Psoas muscle (tissue), 8 donors: ENCODE measurements around the gene ASTN2. TPM values are rescaled to one million over a fixed set of nuclear protein-coding genes. Genes with fewer than 3 reads are reported as not detected.

Experiments
- ATAC-seq, 4 donors: fragments of 200-7000 bp; cut with Tn5 transposase; one replicate each; pipeline ENCODE4 v1.9.1; 2020; ENCODE audit warnings: moderate library complexity in 3 of 4, mild to moderate bottlenecking in 2 of 4
- DNase-seq, 2 donors: peaks; one replicate each; pipeline ENCODE4 v3.0.0-alpha.2; 2020
- H3K27ac ChIP-seq: fragments of 200-600 bp; one replicate; pipeline ENCODE4 v1.8.0; 2022
- H3K27me3 ChIP-seq, 3 donors: fragments of 200-600 bp in 1 of 3; one replicate each; pipeline versions ENCODE4 v1.6.1 to v1.8.0; 2013 to 2022; ENCODE audit warnings: low read length in 2 of 3, mild to moderate bottlenecking in 2 of 3, moderate library complexity in 1 of 3; ENCODE audit not compliant: insufficient read depth in 3 of 3
- H3K36me3 ChIP-seq, 2 donors: fragments of 200-600 bp in 1 of 2; one replicate each; pipeline versions ENCODE4 v1.6.1 to v1.8.0; 2013 to 2022; ENCODE audit warnings: low read depth in 1 of 2, mild to moderate bottlenecking in 1 of 2, moderate library complexity in 1 of 2; ENCODE audit not compliant: insufficient read depth in 1 of 2
- H3K4me1 ChIP-seq: fragments of 200-600 bp; one replicate; pipeline ENCODE4 v1.8.0; 2022
- H3K4me3 ChIP-seq: fragments of 200-600 bp; one replicate; pipeline ENCODE4 v1.8.0; 2022; ENCODE audit warnings: mild to moderate bottlenecking
- H3K9me3 ChIP-seq: fragments of 200-600 bp; one replicate; pipeline ENCODE4 v1.8.0; 2022
- CTCF ChIP-seq: fragments of 200-600 bp; IDR thresholded peaks from one replicate; pipeline ENCODE4 v1.8.0; 2022; ENCODE audit warnings: antibody characterized with exemption
- WGBS, 3 donors: extraction: QIAGEN DNeasy Blood & Tissue Kit; methylation state at CpG; one replicate each; pipeline versions ENCODE4 v1.1.6 to v1.1.7; 2013; 5-methylcytosine and 5-hydroxymethylcytosine counted together
- intact Hi-C, 2 donors: fragments of 100-400 bp; cut with DNase I; formaldehyde crosslinking; loops; one replicate each; pipeline versions ENCODE4 v1.11.0 to v1.14.2; 2022
- polyA plus RNA-seq, 3 donors: library from polyadenylated mRNA; stranded (reverse); fragments of 200-250 nt; gene quantifications; one replicate each; pipeline ENCODE4 v1.2.3, GENCODE V29; 2013
- total RNA-seq, 4 donors: library from RNA; stranded (reverse); fragmentation: NEBNext Ultra II Directional in 2 of 4; extraction: Animal tissue kit (Norgen Biotek cat#: 25700) in 2 of 4; gene quantifications; one replicate each; pipeline versions ENCODE4 v1.2.1 to v1.2.4, GENCODE V29; 2021 to 2023
- donor health status: healthy with polysubstance abuse.
- donor health status: DM: no; HTN: no; CAD: no; lungs with moderate emphysema.
- donor health status: Bipolar disorder and iron deficiency.
- donor health status: healthy.
- donor health status: DM: yes; HTN: yes; CAD: no.
- donor health status: DM: no; HTN: no; CAD: no.
- donor health status: DM: no; HTN: no; CAD: no.
- donor health status: DM: yes; HTN: yes; CAD: no.

ASTN2 gene
- total and polyA plus RNA-seq, 7 donors = 2.0 to 10.3 (median 3.3) TPM

GRCh38 chr9:116952436-116952810 lies 462.4 kb downstream of the ASTN2 start:
- intact Hi-C loops = no loop called here

DNA sequence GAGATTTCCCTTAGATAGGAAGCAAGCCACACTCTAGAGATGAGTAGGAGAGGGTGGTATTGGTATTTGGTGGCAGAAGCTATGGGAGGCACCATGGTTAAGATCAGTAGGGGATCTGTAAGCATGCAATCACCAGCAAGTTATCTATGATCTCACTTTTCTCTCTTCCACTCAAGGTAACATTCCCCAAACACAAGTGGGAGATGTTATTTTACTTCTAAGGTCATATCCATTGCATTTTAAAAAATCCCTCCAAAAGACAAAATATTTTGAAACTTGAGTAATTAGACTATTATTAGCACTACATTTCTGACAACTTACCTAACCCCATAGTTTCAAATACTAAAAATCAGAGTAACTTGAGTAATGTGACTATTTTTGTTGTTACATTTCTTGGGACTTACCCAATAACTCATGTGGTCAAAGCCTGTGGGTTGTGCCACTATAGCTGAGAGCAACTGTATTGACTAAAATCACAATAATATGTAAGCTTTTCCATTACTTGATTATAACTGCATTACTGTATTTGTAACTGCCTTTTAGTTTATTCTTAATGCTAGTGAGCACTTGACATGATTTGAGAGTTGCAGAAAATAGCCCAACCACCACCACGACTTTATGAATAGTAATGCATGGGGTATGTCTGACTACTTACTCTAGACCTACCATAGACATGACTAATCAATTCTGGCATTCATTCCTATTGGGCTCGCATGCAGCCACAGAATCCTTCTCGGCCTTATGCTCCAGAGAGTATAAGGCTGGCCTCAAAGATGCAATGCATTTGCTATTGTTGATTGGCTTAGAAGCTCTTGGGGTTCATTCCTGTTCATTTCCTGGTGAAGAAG lies 463.0 kb downstream of the ASTN2 start:
- Histone ChIP-seq H3K4me1 (no peaks in the 10 kb centered on the region), H3K27me3 (peaks cover 0 to 3% (median 0%) of the 10 kb centered on the region in 3 donors), H3K9me3 (no peaks in the 10 kb centered on the region), H3K36me3 (no peaks in the 10 kb centered on the region), H3K27ac (no peak overlapping the region), H3K4me3 (no peak overlapping the region)
- intact Hi-C loops = no loop called here
- WGBS, 3 donors = 35 to 49% (median 36%) methylated on average over 3 of the region's 3 CpGs
- DNase-seq (no peak), ATAC-seq (no peak)
- TF ChIP-seq CTCF = no peak

More at GRCh38 chr9:116952436-116952810, 462.4 kb downstream of the ASTN2 start:
- WGBS, 3 donors = 58 to 71% (median 62%) methylated on average over 7 of the region's 7 CpGs
- H3K27me3 ChIP-seq = peaks cover 0 to 3% (median 0%) of the 10 kb centered on the region in 3 donors
- H3K4me1 ChIP-seq = no peaks in the 10 kb centered on the region
- no peaks in the 10 kb centered on the region for H3K9me3 ChIP-seq
- DNase-seq (no peak), ATAC-seq (no peak)
- no peaks in the 10 kb centered on the region for H3K36me3 ChIP-seq
- no peak overlapping the region for H3K27ac ChIP-seq
- no peak overlapping the region for H3K4me3 ChIP-seq
- TF ChIP-seq CTCF = no peak

GRCh38 chr9:116945817-116946216 lies 469.0 kb downstream of the ASTN2 start:
- DNase-seq (no peak), ATAC-seq (no peak)
- H3K27ac ChIP-seq = no peak overlapping the region
- no peak for TF ChIP-seq CTCF
- H3K9me3 ChIP-seq = no peaks in the 10 kb centered on the region
- H3K4me3 ChIP-seq = no peak overlapping the region
- no peaks in the 10 kb centered on the region for H3K36me3 ChIP-seq
- peaks cover 0 to 3% (median 0%) of the 10 kb centered on the region in 3 donors for H3K27me3 ChIP-seq
- H3K4me1 ChIP-seq = no peaks in the 10 kb centered on the region
- 47 to 58% (median 53%) methylated on average over 2 of the region's 2 CpGs for WGBS, 3 donors
- intact Hi-C loops = no loop called here

DNA sequence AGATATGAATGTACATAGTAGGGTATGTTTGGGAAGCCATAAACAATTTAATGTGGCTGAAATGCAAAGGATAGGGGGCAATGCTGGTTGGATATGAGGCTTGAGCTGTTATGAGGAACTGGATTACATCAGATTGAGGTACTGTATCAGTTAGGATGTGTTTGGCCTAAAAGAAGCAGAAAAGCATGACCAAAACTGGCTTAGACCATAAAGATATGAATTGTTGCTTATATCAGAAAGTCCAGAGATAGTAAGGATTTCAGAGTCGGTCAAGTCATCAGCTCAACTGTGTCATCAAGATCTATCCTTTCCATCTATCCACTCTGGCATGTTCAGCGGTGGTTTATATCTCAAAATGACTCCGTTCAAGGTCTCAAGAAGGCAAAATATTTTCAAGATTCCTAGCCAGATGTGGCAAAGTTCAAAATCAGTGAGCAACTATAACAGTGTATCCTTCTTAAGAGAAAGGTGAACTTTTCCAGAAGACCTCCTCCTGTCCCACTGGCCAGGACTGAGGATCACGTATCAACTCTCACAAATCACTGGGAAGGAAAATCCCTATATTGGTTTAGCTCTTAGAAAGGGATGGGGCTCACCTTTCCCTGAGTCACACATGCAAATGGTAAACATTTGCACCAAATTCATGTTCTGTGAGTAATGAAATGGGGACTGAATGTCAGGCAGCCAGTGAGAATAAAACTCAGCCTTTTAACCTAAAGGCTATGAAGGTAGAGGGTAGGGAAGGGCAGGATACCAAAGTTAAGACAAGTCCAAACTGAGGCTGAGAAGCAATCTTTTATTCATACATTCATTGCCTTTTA lies 469.9 kb downstream of the ASTN2 start:
- H3K9me3 ChIP-seq = no peaks in the 10 kb centered on the region
- intact Hi-C loops = no loop called here
- H3K4me3 ChIP-seq = no peak overlapping the region
- ATAC-seq = no peak
- no peaks in the 10 kb centered on the region for H3K36me3 ChIP-seq
- no peaks in the 10 kb centered on the region for H3K4me1 ChIP-seq
- WGBS, 3 donors = 78 to 86% (median 82%) methylated on average over 4 of the region's 4 CpGs
- H3K27me3 ChIP-seq = peaks cover 0 to 3% (median 0%) of the 10 kb centered on the region in 3 donors
- no peak overlapping the region for H3K27ac ChIP-seq
- TF ChIP-seq CTCF = no peak
- no peak for DNase-seq
